SK-N-SH (cell line): ENCODE data around the gene GJA5. TPM values are rescaled to one million over a fixed set of nuclear protein-coding genes. Genes with fewer than 3 reads are reported as not detected.
"Not testable (repeated sequence)": the region's sequence is repeated elsewhere in the genome, so short reads cannot be mapped to it uniquely, and the experiment has no call there.

Source experiments
- CTCF ChIA-PET: fragments of 300-600, 350-600 bp; formaldehyde crosslinking; extraction: SDS; loops from one replicate; lab custom pipeline; 2021; lab: Yijun Ruan, JAX
- POLR2A ChIA-PET: fragments of 350-600 bp; sonication (Branson Sonifier 250); formaldehyde crosslinking; extraction: SDS; loops from one replicate; lab custom pipeline; 2020; ENCODE audit warnings: antibody characterized with exemption, inconsistent platforms; lab: Yijun Ruan, JAX
- DNase-seq: peaks from one replicate; pipeline ENCODE4 v3.0.0; 2012
- H2AFZ ChIP-seq: fragments of 200-600 bp; sonication (generic); 2 replicates; pipeline ENCODE4 v1.8.1; 2016; ENCODE audit warnings: antibody characterized with exemption, mild to moderate bottlenecking, low read depth
- H3F3A ChIP-seq: fragments of 200-600 bp; sonication (generic); replicated peaks from 2 replicates; pipeline ENCODE3; 2016; ENCODE audit warnings: antibody characterized with exemption, mild to moderate bottlenecking; ENCODE audit not compliant: insufficient read depth
- H3K27ac ChIP-seq, 2 experiments: fragments of 200-500 bp in 1 of 2; fragments of 200-600 bp in 1 of 2; sonication (Bioruptor generic) in 1 of 2; sonication (generic), shearing (Covaris generic) in 1 of 2; 2 replicates each; pipeline versions ENCODE4 v1.5.1 to v1.6.1; 2014 to 2016; ENCODE audit warnings: low read depth in 2 of 2, inconsistent platforms in 1 of 2, low read length in 1 of 2, mild to moderate bottlenecking in 1 of 2, mixed read lengths in 1 of 2
- H3K27me3 ChIP-seq: fragments of 200-600 bp; sonication (generic), shearing (Covaris generic); 2 replicates; pipeline ENCODE4 v1.6.1; 2016; ENCODE audit warnings: mixed run types; ENCODE audit not compliant: insufficient read depth
- H3K36me3 ChIP-seq, 2 experiments: fragments of 200-500 bp in 1 of 2; fragments of 200-600 bp in 1 of 2; sonication (Bioruptor generic) in 1 of 2; sonication (generic) in 1 of 2; replicated peaks in 1 of 2; 2 replicates each; pipeline versions ENCODE3 to v1.5.1; 2014 to 2016; ENCODE audit warnings: low read length in 1 of 2, mild to moderate bottlenecking in 1 of 2; ENCODE audit not compliant: insufficient read depth in 2 of 2, control insufficient read depth in 1 of 2
- H3K4me1 ChIP-seq, 2 experiments: fragments of 200-500 bp in 1 of 2; fragments of 200-600 bp in 1 of 2; sonication (Bioruptor generic) in 1 of 2; sonication (generic), shearing (Covaris generic) in 1 of 2; 2 replicates each; pipeline versions ENCODE4 v1.5.1 to v1.6.1; 2014 to 2016; ENCODE audit warnings: low read depth in 1 of 2, low read length in 1 of 2, mixed run types in 1 of 2; ENCODE audit not compliant: insufficient read depth in 2 of 2, control insufficient read depth in 1 of 2
- H3K4me2 ChIP-seq: fragments of 200-600 bp; sonication (generic), shearing (Covaris generic); 2 replicates; pipeline ENCODE4 v1.6.1; 2017; ENCODE audit warnings: mixed run types
- H3K4me3 ChIP-seq, 2 experiments: fragments of 200-500 bp in 1 of 2; fragments of 200-600 bp in 1 of 2; sonication (Bioruptor generic) in 1 of 2; sonication (generic), shearing (Covaris generic) in 1 of 2; 2 replicates each; pipeline versions ENCODE4 v1.5.1 to v1.8.1; 2014 to 2016; ENCODE audit warnings: low read depth in 2 of 2, inconsistent platforms in 1 of 2, low read length in 1 of 2, mild to moderate bottlenecking in 1 of 2, mixed read lengths in 1 of 2, moderate library complexity in 1 of 2
- H3K79me2 ChIP-seq: fragments of 200-600 bp; sonication (generic); 2 replicates; pipeline ENCODE4 v1.8.1; 2017; ENCODE audit warnings: mild to moderate bottlenecking; ENCODE audit not compliant: insufficient read depth
- H3K9ac ChIP-seq: fragments of 200-600 bp; sonication (generic); 2 replicates; pipeline ENCODE4 v1.6.1; 2017; ENCODE audit warnings: mixed run types
- H3K9me2 ChIP-seq: fragments of 200-600 bp; sonication (generic); 2 replicates; pipeline ENCODE4 v1.6.1; 2017; ENCODE audit warnings: mixed run types
- H3K9me3 ChIP-seq: fragments of 200-600 bp; sonication (generic); 2 replicates; pipeline ENCODE4 v1.6.1; 2017; ENCODE audit warnings: mixed run types, mild to moderate bottlenecking, moderate library complexity
- H4K20me1 ChIP-seq: fragments of 200-600 bp; sonication (generic); 2 replicates; pipeline ENCODE4 v1.6.1; 2017; ENCODE audit warnings: mild to moderate bottlenecking, mixed run types; ENCODE audit not compliant: insufficient read depth
- FOXJ3 ChIP-seq: sonication (generic); formaldehyde crosslinking; IDR thresholded peaks from 2 replicates; pipeline ENCODE4 v1.5.1; 2020; ENCODE audit warnings: mild to moderate bottlenecking, missing genetic modification reagents
- FOXM1 ChIP-seq: IDR thresholded peaks from 2 replicates; pipeline ENCODE4 v1.4.0; 2012; ENCODE audit warnings: low read depth, mild to moderate bottlenecking
- GABPA ChIP-seq: IDR thresholded peaks from 2 replicates; pipeline ENCODE4 v1.4.0; 2012; ENCODE audit warnings: low read depth, mild to moderate bottlenecking
- NFIC ChIP-seq: IDR thresholded peaks from 2 replicates; pipeline ENCODE4 v1.4.0; 2012; ENCODE audit warnings: borderline replicate concordance
- NRF1 ChIP-seq: IDR thresholded peaks from 2 replicates; pipeline ENCODE4 v1.6.1; 2012; ENCODE audit warnings: low read depth, mild to moderate bottlenecking, low read length
- RXRA ChIP-seq: IDR thresholded peaks from 2 replicates; pipeline ENCODE4 v1.4.0; 2012; ENCODE audit warnings: low read depth, mild to moderate bottlenecking, borderline replicate concordance
- SMC3 ChIP-seq: IDR thresholded peaks from 2 replicates; pipeline ENCODE4 v1.6.1; 2012; ENCODE audit warnings: low read depth, low read length, improper control_type of control experiment
- WGBS: methylation state at CpG from one replicate; pipeline ENCODE4 v1.1.6; 2017; ENCODE audit warnings: low lambda C conversion rate; 5-methylcytosine and 5-hydroxymethylcytosine counted together
- polyA plus RNA-seq, 3 experiments: library from polyadenylated mRNA; depleted of rRNA; stranded (reverse); fragments of >200 nt; gene quantifications; 2 replicates each; pipeline ENCODE4 v1.2.3, GENCODE V29; 2012
- TF ChIP-seq, protein P1 (sequence below): IDR thresholded peaks from 2 replicates; pipeline ENCODE4 v1.4.0; 2012; ENCODE audit warnings: low read depth

GJA5 gene
- polyA plus RNA-seq, 1 of the 3 experiments (the other 2 are of a cell fraction): not detected

DNA sequence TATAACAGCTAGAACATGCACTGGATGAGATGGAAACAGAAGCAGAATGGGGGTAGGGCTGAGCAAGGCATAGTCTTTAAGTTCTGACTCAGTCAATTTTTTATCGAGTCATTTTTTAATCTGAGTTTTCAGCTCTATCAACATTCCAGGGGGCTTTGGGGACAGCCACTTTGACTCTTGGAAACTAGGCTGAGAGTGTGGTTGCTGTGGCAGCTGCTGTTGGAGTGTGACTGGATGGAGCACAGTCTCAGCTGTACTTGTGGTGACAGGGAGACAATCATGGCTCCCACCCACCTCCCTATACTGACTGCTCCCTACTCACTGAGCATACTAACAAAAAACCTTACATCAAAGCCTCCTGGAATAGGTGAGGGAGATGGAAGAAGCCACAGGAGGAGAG lies 25.0 kb downstream of the GJA5 start:
- Histone ChIP-seq H3K9ac (no peak overlapping the region), H2AFZ (no peak overlapping the region), H3K79me2 (no peaks in the 10 kb centered on the region), H3F3A (no peaks in the 10 kb centered on the region), H3K4me2 (no peak overlapping the region), H3K4me1 (no peaks in the 10 kb centered on the region), H3K4me3 (no peak overlapping the region), H4K20me1 (no peaks in the 10 kb centered on the region), H3K27ac (no peak overlapping the region), H3K9me2 (no peaks in the 10 kb centered on the region), H3K27me3 (no peaks in the 10 kb centered on the region; the same call in 1 of the 2 replicates), H3K9me3 (no peaks in the 10 kb centered on the region), H3K36me3 (no peaks in the 10 kb centered on the region)
- 89% methylated on average over 1 of the region's 1 CpG for whole genome bisulfite sequencing
- TF ChIP-seq GABPA: no peak
- ChIA-PET CTCF (no interaction called here), POLR2A (no interaction called here)
- no peak for DNase-seq

DNA sequence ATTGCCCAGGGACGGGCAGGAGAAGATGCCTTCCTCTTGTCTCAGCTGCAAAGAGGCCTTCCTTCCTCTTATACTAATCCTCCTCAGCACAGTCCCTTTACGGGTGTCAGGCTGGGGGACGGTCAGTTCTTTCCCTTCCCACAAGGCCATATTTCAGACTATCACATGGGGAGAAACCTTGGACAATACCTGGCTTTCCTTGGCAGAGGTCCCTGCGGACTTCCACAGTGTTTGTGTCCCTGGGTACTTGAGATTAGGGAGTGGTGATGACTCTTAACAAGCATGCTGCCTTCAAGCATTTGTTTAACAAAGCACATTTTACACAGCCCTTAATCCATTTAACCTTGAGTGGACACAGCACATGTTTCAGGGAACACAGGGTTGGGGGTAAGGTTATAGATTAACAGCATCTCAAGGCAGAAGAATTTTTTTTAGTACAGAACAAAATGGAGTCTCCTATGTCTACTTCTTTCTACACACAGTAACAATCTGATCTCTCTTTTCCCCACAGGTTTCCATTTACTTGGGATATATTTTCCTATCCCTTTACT lies 26.0 kb downstream of the GJA5 start:
- H3K27ac ChIP-seq, H4K20me1 ChIP-seq, H3K9me3 ChIP-seq, CTCF ChIA-PET, H3K4me3 ChIP-seq, H3K4me1 ChIP-seq, DNase-seq, H3K27me3 ChIP-seq, H3F3A ChIP-seq, H3K4me2 ChIP-seq, H3K79me2 ChIP-seq, H3K36me3 ChIP-seq, H3K9ac ChIP-seq, H2AFZ ChIP-seq, H3K9me2 ChIP-seq, POLR2A ChIA-PET: not testable (repeated sequence)
- 2% methylated on average over 4 of the region's 4 CpGs for WGBS

DNA sequence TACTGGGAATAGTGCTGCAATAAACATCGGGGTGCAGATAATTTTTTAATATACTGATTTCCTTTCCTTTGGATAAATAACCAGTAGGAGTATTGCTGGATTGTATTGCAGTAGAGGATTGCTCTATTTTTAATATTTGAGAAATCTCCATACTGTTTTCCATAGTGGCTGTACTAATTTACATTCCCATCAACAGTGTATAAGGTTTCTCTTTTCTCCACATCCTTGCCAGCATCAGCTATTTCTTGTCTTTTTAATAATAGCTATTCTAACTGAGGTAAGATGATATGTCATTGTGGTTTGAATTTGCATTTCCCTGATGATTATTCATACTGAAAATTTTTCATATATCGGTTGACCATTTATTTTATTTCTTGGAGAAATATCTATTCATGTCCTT lies 31.1 kb downstream of the GJA5 start:
- Histone ChIP-seq H3K36me3 (no peaks in the 10 kb centered on the region), H3K27me3 (peaks cover 8% of the 10 kb centered on the region; the same call in 1 of the 2 replicates), H3F3A (no peaks in the 10 kb centered on the region), H3K27ac (no peak overlapping the region), H3K9me2 (no peaks in the 10 kb centered on the region), H3K4me1 (no peaks in the 10 kb centered on the region), H3K4me3 (no peak overlapping the region), H3K9me3 (no peaks in the 10 kb centered on the region), H3K4me2 (no peak overlapping the region), H3K9ac (no peak overlapping the region), H3K79me2 (no peaks in the 10 kb centered on the region), H4K20me1 (no peaks in the 10 kb centered on the region), H2AFZ (no peak overlapping the region)
- no peak for TF ChIP-seq FOXM1
- ChIA-PET CTCF (interaction anchor here (0.6 kb wide), 1 partner anchor 101 kb away, joined by 3 read pairs; no protein-coding TSS in a partner anchor), POLR2A (no interaction called here)
- no peak for DNase-seq
- 9% methylated on average over 2 of the region's 2 CpGs for WGBS

DNA sequence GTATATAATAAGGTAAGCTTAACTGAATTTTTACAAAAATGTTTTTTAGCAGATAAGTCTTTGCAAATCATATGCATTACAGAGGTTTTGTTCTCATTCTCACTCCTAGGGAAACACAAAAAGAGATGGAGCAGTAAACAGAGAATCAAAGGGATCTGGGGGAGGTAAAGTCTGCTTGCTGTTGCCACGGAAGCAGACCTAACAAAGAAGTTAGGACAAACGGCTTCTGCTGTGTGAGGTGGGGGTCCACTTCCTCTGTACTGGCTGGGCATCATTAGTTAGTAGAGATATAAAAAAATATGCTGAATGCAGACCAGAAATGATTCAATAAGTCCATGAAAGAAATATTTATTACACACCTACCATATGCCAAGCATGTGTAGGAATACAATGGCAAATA lies 34.2 kb downstream of the GJA5 start:
- Histone ChIP-seq H3K36me3 (no peaks in the 10 kb centered on the region), H3K4me1 (no peaks in the 10 kb centered on the region), H3K9me2 (no peaks in the 10 kb centered on the region), H3K4me3 (no peak overlapping the region), H3K9me3 (no peaks in the 10 kb centered on the region), H3K4me2 (no peak overlapping the region), H3K9ac (no peak overlapping the region), H3K79me2 (no peaks in the 10 kb centered on the region), H3F3A (no peaks in the 10 kb centered on the region), H3K27ac (no peak overlapping the region), H2AFZ (no peak overlapping the region), H3K27me3 (peaks cover 8% of the 10 kb centered on the region; the same call in 1 of the 2 replicates), H4K20me1 (no peaks in the 10 kb centered on the region)
- WGBS: 2% methylated on average over 2 of the region's 2 CpGs
- DNase-seq: no peak
- TF ChIP-seq, protein P1, sequence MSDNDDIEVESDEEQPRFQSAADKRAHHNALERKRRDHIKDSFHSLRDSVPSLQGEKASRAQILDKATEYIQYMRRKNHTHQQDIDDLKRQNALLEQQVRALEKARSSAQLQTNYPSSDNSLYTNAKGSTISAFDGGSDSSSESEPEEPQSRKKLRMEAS: no peak
- TF ChIP-seq RXRA (no peak), SMC3 (no peak), FOXJ3 (CRISPR knock-in tag) (no peak), NFIC (no peak), NRF1 (no peak)
- ChIA-PET CTCF (interaction anchor here (1.2 to 3.5 kb wide), 2 partner anchors 22 to 167 kb away, joined by 3 to 23 read pairs; no protein-coding TSS in a partner anchor), POLR2A (no interaction called here)
